ENCODE data around the gene GBGT1. TPM values are rescaled to one million over a fixed set of nuclear protein-coding genes. Genes with fewer than 3 reads are reported as not detected.

Gene GBGT1
- polyA plus RNA-seq, 1 donor from 2014 or later, result not detected

- no peaks in the 10 kb centered on the region for H3K9me3 ChIP-seq (ENCODE audit: low read length)
- H3K9ac ChIP-seq (ENCODE audit: low read length), result no peak overlapping the region
- H4K20me1 ChIP-seq (ENCODE audit: insufficient read depth), result peaks cover 10% of the 10 kb centered on the region
- H2AFZ ChIP-seq (ENCODE audit: low read depth, low read length), result no peak overlapping the region
- no peaks in the 10 kb centered on the region for H3K36me3 ChIP-seq (ENCODE audit: insufficient read depth, low read length)
- no peaks in the 10 kb centered on the region for H3K27me3 ChIP-seq (ENCODE audit: insufficient read depth, low read depth, low read length)
- H3K4me3 ChIP-seq (ENCODE audit: low read length), result no peak overlapping the region
- no peaks in the 10 kb centered on the region for H3K9me2 ChIP-seq (ENCODE audit: insufficient read depth, low read length)
- H3K4me2 ChIP-seq (ENCODE audit: low read length), result no peak overlapping the region
- no peak overlapping the region for H3K27ac ChIP-seq (ENCODE audit: low read length)
- no peaks in the 10 kb centered on the region for H3F3A ChIP-seq (ENCODE audit: insufficient read depth, low read length, poor library complexity, severe bottlenecking)
- no peak for TF ChIP-seq EP300 (conservative IDR thresholded peaks at IDR 0.05; ENCODE audit: poor library complexity, severe bottlenecking)
- TF ChIP-seq REST (IDR thresholded peaks at IDR 0.05; ENCODE audit: borderline replicate concordance), result no peak
- TF ChIP-seq EZH2 (IDR thresholded peaks at IDR 0.05; ENCODE audit: borderline replicate concordance, insufficient read depth, low read length, poor library complexity, severe bottlenecking), result no peak
- TF ChIP-seq MXI1 (conservative IDR thresholded peaks at IDR 0.05; ENCODE audit: poor library complexity, severe bottlenecking), result no peak
- no peak for TF ChIP-seq CTCF (IDR thresholded peaks at IDR 0.05; ENCODE audit: poor library complexity, severe bottlenecking)
- no peak for TF ChIP-seq POLR2AphosphoS5 (IDR thresholded peaks at IDR 0.05)
- TF ChIP-seq TAF1 (IDR thresholded peaks at IDR 0.05; ENCODE audit: low read depth), result no peak
- TF ChIP-seq SMC3 (conservative IDR thresholded peaks at IDR 0.05; ENCODE audit: poor library complexity), result no peak
- no peak for TF ChIP-seq RAD21 (conservative IDR thresholded peaks at IDR 0.05)
- peaks cover 12% of the 10 kb centered on the region for H3K79me2 ChIP-seq (replicated peaks; ENCODE audit: insufficient read depth, low read length)
Measured at GRCh38 chr9:133126697-133127339, 36.9 kb downstream of the GBGT1 start.

- Histone ChIP-seq H3K27me3 (ENCODE audit: insufficient read depth, low read depth, low read length) (no peaks in the 10 kb centered on the region), H3K4me2 (ENCODE audit: low read length) (no peak overlapping the region)
Measured at GRCh38 chr9:133125941-133126696, 37.6 kb downstream of the GBGT1 start.

More at GRCh38 chr9:133125941-133126696, 37.6 kb downstream of the GBGT1 start:
- no peak for TF ChIP-seq MXI1 (conservative IDR thresholded peaks at IDR 0.05; ENCODE audit: poor library complexity, severe bottlenecking)
- no peak for TF ChIP-seq EZH2 (IDR thresholded peaks at IDR 0.05; ENCODE audit: borderline replicate concordance, insufficient read depth, low read length, poor library complexity, severe bottlenecking)
- TF ChIP-seq SMC3 (conservative IDR thresholded peaks at IDR 0.05; ENCODE audit: poor library complexity), result no peak
- TF ChIP-seq CTCF (IDR thresholded peaks at IDR 0.05; ENCODE audit: poor library complexity, severe bottlenecking), result no peak
- TF ChIP-seq POLR2AphosphoS5 (IDR thresholded peaks at IDR 0.05), result no peak
- TF ChIP-seq RAD21 (conservative IDR thresholded peaks at IDR 0.05), result no peak
- TF ChIP-seq EP300 (conservative IDR thresholded peaks at IDR 0.05; ENCODE audit: poor library complexity, severe bottlenecking), result no peak
- TF ChIP-seq TAF1 (IDR thresholded peaks at IDR 0.05; ENCODE audit: low read depth), result no peak
- no peak for TF ChIP-seq REST (IDR thresholded peaks at IDR 0.05; ENCODE audit: borderline replicate concordance)
- Histone ChIP-seq H4K20me1 (ENCODE audit: insufficient read depth) (peaks cover 10% of the 10 kb centered on the region), H3K79me2 (replicated peaks; ENCODE audit: insufficient read depth, low read length) (peaks cover 5% of the 10 kb centered on the region), H3F3A (ENCODE audit: insufficient read depth, low read length, poor library complexity, severe bottlenecking) (no peaks in the 10 kb centered on the region), H3K9ac (ENCODE audit: low read length) (no peak overlapping the region), H3K36me3 (ENCODE audit: insufficient read depth, low read length) (no peaks in the 10 kb centered on the region), H2AFZ (ENCODE audit: low read depth, low read length) (no peak overlapping the region), H3K9me3 (ENCODE audit: low read length) (no peaks in the 10 kb centered on the region), H3K4me3 (ENCODE audit: low read length) (no peak overlapping the region), H3K27ac (ENCODE audit: low read length) (no peak overlapping the region), H3K9me2 (ENCODE audit: insufficient read depth, low read length) (no peaks in the 10 kb centered on the region)
